GM21367 (cell line): Measurements from ENCODE around the gene OR10G7.
"Not testable (repeated sequence)": the region's sequence is repeated elsewhere in the genome, so short reads cannot be mapped to it uniquely, and the experiment has no call there.

Experiments used
- ATAC-seq: cut with Tn5 transposase; IDR thresholded peaks from one replicate; pipeline ENCODE4 v1.9.1; 2021; ENCODE audit not compliant: unreplicated experiment

OR10G7 gene

DNA sequence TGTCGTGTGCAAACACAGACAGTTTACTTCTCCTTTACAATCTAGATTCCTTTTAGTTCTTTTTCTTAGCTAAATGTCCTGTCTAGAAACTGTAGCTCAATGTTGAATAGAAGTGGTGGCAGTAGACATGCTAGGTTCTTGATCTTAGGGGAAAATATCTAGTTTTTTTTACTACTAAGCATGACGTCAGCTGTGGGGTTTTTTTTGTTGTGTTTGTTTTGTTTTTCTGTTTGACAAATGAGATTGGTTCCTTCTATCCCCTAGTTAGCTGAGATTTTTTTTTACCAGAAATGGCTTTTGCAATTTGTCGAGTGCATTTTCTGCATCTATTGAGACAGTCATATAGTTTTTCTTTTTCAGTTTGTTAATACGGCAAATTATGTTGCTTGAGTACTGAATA, 2.3 kb upstream of the OR10G7 start:
- ATAC-seq = no peak

DNA sequence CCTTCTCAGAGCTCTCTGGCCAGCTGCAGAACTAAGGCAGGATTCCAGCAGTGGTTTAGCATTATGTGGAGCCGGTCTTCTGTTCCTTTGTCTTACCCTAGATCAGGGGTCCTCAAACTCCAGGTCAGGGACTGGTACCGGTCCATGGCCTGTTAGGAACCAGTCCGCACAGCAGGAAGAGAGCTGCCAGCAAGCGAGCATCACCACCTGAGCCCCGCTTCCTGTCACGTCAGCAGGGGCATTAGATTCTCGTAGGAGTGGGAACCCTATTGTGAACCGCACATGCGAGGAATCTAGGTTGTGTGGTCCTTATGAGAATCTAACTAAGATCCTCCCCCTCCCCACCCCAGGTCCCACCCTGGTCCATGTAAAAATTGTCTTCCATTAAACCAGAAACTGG, 1.6 kb downstream of the OR10G7 start:
- ATAC-seq = no peak

DNA sequence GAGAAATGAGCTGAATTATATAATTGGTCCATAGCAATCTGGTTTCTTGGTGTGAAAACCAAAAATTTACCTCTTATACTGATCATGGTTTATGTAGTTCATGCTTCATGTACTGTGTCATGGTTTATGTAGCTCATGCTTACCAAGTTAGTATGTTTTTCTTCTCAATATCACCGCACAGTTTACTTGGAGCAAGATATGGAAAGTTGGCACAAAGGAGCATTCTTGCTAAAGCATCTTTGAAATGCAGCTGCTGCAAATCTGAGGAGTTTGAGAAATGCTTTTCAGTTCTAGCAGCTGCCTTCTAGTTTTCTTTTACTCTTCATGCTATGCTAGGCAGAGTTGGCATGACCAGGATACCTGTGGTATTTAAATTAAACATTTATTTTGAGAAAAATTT, 4.5 kb downstream of the OR10G7 start:
- no peak for ATAC-seq

DNA sequence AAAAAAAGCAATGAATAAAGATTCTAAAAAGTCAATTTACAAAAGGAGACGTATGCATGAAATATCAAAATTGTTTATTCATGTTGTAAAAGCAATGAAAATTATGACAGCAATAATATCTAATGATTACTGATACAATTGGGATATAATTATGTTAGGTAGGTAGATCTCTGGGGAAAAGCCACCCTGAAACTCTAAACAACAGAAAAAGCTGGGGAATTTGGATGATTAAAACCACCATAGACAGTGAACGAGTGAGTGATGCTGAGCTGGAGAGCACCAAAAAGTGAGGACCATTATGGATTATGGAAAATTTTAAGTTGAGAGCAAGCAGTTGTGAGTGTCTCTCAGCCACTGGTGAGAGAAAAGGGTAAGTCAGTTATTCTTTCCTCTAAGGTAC, 14.6 kb downstream of the OR10G7 start, which contains the start of gene OR10G8:
Gene OR10G8 (plus strand): TSS at position 301 of the 400 bp plus-strand sequence. CDS start 2,825 bp downstream, outside the sequence.
- ATAC-seq = no peak

- not testable (repeated sequence) for ATAC-seq
These were observed 25.3 kb downstream of the OR10G7 start for GRCh38 chr11:124015837-124016236.

GRCh38 chr11:124012697-124013096, 28.4 kb downstream of the OR10G7 start, which contains the start of gene OR10G4:
Gene OR10G4, plus strand, starts transcription at chr11:124012997. Its CDS starts 2,578 bp downstream, at chr11:124015575.
- ATAC-seq = no peak

GRCh38 chr11:123995119-123995518, 46.0 kb downstream of the OR10G7 start, which contains the start of gene OR10G6:
Gene OR10G6, minus strand, starts transcription at chr11:123995161. Its CDS starts 0 bp downstream, at chr11:123995161.
- no peak for ATAC-seq
